Skin of body (tissue), 2 donors: ENCODE data around the gene RIPK4. TPM values are rescaled to one million over a fixed set of nuclear protein-coding genes. Genes with fewer than 3 reads are reported as not detected.

ENCODE experiments used
- DNase-seq: peaks from one replicate; lab custom pipeline; 2025; lab: John Stamatoyannopoulos, UW
- total RNA-seq: library from RNA; depleted of rRNA; stranded (reverse); fragments of >200 nt; gene quantifications from one replicate; pipeline ENCODE4 v1.2.3, GENCODE V29; 2014

The RIPK4 gene
- 12.5 TPM for total RNA-seq

GRCh38 chr21:41766883-41767605 is at the start of gene RIPK4:
RIPK4 (minus strand) TSS chr21:41767052; CDS start chr21:41767041, 11 bp downstream.
- DNase-seq = no peak

- no peak for DNase-seq
Measured at GRCh38 chr21:41815652-41816582, 49.1 kb upstream of the RIPK4 start.

- DNase-seq = no peak
Measured at GRCh38 chr21:41813226-41813625, 46.4 kb upstream of the RIPK4 start.

GRCh38 chr21:41812679-41813078 is 45.8 kb upstream of the RIPK4 start:
- DNase-seq = no peak

- DNase-seq = no peak
Measured at GRCh38 chr21:41810597-41810932, 43.7 kb upstream of the RIPK4 start.

- DNase-seq = no peak
Measured at GRCh38 chr21:41809891-41810596, 43.2 kb upstream of the RIPK4 start.

GRCh38 chr21:41808846-41809245 is 42.0 kb upstream of the RIPK4 start:
- no peak for DNase-seq

GRCh38 chr21:41808094-41808493 is 41.2 kb upstream of the RIPK4 start:
- no peak for DNase-seq

- DNase-seq = no peak
Measured at GRCh38 chr21:41806773-41807172, 39.9 kb upstream of the RIPK4 start.

- DNase-seq = no peak
Measured at GRCh38 chr21:41805643-41806042, 38.8 kb upstream of the RIPK4 start.

- DNase-seq = no peak
Measured at GRCh38 chr21:41805038-41805437, 38.2 kb upstream of the RIPK4 start.

GRCh38 chr21:41804381-41804780 is 37.5 kb upstream of the RIPK4 start:
- DNase-seq = no peak

- DNase-seq = no peak
Measured at GRCh38 chr21:41803316-41803715, 36.5 kb upstream of the RIPK4 start.

GRCh38 chr21:41802684-41803083 is 35.8 kb upstream of the RIPK4 start:
- no peak for DNase-seq

- DNase-seq = no peak
Measured at GRCh38 chr21:41802198-41802584, 35.3 kb upstream of the RIPK4 start.

GRCh38 chr21:41801321-41802197 is 34.7 kb upstream of the RIPK4 start:
- no peak for DNase-seq

- DNase-seq = no peak
Measured at GRCh38 chr21:41800425-41801320, 33.8 kb upstream of the RIPK4 start.

GRCh38 chr21:41799763-41800162 is 32.9 kb upstream of the RIPK4 start:
- no peak for DNase-seq

GRCh38 chr21:41798326-41798725 is 31.5 kb upstream of the RIPK4 start:
- DNase-seq = no peak

GRCh38 chr21:41796476-41797080 is 29.7 kb upstream of the RIPK4 start:
- DNase-seq = no peak
